Naive thymus-derived CD8-positive, alpha-beta T cell (primary cell): Measurements from ENCODE around the gene BNIP5. TPM values are rescaled to one million over a fixed set of nuclear protein-coding genes. Genes with fewer than 3 reads are reported as not detected.

Experiments used
- ATAC-seq, 2 donors: fragments of 150-1000 bp; cut with Tn5 transposase in 1 of 2; sonication (Bioruptor Pico), chemical (Tn5 transposase) in 1 of 2; 1 replicate in 1 of 2; 2 replicates in 1 of 2; pipeline ENCODE4 v1.10.0; 2021; ENCODE audit warnings: mild to moderate bottlenecking in 2 of 2, moderate library complexity in 2 of 2
- POLR2A ChIA-PET: fragments of 350-600 bp; sonication (Branson Sonifier 250); formaldehyde crosslinking; loops from one replicate; lab custom pipeline; 2021; ENCODE audit warnings: antibody characterized with exemption; lab: Charles Lee
- DNase-seq, 10 donors: peaks; one replicate each; pipeline versions ENCODE4 v3.0.0 to v3.0.0-alpha.2; 2020 to 2022
- H3K27ac Mint-ChIP-seq, 10 donors: one replicate each; pipeline ENCODE4 v1.8.0; 2020 to 2022; ENCODE audit warnings: mild to moderate bottlenecking in 10 of 10, mixed read lengths in 10 of 10, moderate library complexity in 4 of 10, inconsistent platforms in 1 of 10
- H3K27me3 Mint-ChIP-seq, 5 donors: one replicate each; pipeline ENCODE4 v1.8.0; 2021 to 2022; ENCODE audit warnings: mixed read lengths in 5 of 5
- H3K36me3 Mint-ChIP-seq, 3 donors: one replicate each; pipeline ENCODE4 v1.8.0; 2020 to 2022; ENCODE audit warnings: mixed read lengths in 3 of 3, mild to moderate bottlenecking in 2 of 3, inconsistent platforms in 1 of 3
- H3K4me1 Mint-ChIP-seq, 4 donors: one replicate each; pipeline ENCODE4 v1.8.0; 2021 to 2022; ENCODE audit warnings: mixed read lengths in 4 of 4
- H3K4me3 Mint-ChIP-seq, 10 donors: one replicate each; pipeline ENCODE4 v1.8.0; 2020 to 2022; ENCODE audit warnings: mild to moderate bottlenecking in 10 of 10, mixed read lengths in 10 of 10, moderate library complexity in 6 of 10, inconsistent platforms in 1 of 10
- H3K9me3 Mint-ChIP-seq, 9 donors: one replicate each; pipeline ENCODE4 v1.8.0; 2020 to 2022; ENCODE audit warnings: mixed read lengths in 9 of 9, mild to moderate bottlenecking in 3 of 9, inconsistent platforms in 1 of 9, moderate library complexity in 1 of 9
- polyA plus RNA-seq, 3 donors: library from polyadenylated mRNA; unstranded; fragments of 300-500 nt; fragmentation: Illumina TruSeq; gene quantifications; one replicate each; pipeline ENCODE4 v1.2.3, GENCODE V29; 2021
- total RNA-seq, 8 experiments: library from RNA in 2 of 8; stranded (reverse) in 2 of 8; gene quantifications; one replicate each; pipeline ENCODE4 v1.2.3 and lab custom pipeline; 2021 to 2026

BNIP5 gene
- total and polyA plus RNA-seq, 5 experiments from 2014 or later = not detected

DNA sequence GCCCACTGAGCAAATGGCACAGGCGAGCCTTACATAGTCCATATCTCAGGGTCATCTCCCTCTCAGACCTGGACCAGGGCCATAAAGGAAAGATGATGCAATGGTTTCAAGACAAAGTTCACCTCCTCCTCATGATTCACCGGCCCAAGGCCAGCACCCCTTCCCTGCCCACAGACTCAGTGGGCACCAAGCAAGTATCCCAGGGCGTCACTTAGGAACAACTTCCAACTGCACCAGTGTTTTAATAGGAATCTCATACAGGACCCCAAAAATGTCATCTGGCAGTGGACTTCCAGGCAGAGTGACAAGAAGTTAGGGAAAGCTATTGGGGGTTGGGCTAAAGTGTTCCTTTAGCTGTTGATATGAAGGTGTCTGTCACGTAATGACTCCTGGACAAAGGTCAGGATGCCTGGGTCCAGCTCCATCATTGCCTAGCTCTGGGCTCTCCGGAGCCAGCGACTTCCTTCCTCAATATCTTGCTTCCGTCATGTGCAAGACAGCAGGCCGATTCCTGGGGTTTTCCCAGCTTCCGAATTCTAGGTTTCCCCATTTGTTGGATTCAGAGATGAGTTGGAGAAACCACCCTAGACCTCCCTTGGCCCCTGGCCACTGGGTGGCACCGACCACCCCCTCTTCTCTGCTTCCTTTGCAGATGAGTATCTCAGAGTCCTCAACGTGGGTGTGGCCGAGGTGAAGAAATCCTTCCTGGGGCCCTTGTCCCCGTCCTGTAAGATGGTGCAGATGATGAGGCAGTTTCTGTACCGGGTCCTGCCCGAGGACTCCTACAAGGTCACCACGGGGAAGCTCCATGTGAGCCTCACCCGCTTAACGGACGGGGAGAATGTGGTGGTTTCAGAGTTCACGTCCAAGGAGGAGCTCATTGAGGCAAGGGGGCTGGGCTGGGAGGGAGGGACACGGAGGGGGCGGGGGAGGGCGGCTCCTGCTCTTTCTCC is 45.7 kb downstream of the BNIP5 start:
- Mint-ChIP-seq H3K9me3 (no peaks in the 10 kb centered on the region), H3K4me3 (peak overlapping the region in 1 of 10 donors; percentile 7), H3K4me1 (peaks cover 6 to 12% (median 8%) of the 10 kb centered on the region in 4 donors), H3K27me3 (peaks cover under 1 to 7% (median 3%) of the 10 kb centered on the region in 5 donors), H3K36me3 (no peaks in the 10 kb centered on the region), H3K27ac (no peak overlapping the region)
- POLR2A ChIA-PET = interaction anchor here (0.5 kb wide), 1 partner anchor 293 kb away, joined by 4 read pairs; no protein-coding TSS in a partner anchor
- ATAC-seq = no peak
- no peak for DNase-seq

DNA sequence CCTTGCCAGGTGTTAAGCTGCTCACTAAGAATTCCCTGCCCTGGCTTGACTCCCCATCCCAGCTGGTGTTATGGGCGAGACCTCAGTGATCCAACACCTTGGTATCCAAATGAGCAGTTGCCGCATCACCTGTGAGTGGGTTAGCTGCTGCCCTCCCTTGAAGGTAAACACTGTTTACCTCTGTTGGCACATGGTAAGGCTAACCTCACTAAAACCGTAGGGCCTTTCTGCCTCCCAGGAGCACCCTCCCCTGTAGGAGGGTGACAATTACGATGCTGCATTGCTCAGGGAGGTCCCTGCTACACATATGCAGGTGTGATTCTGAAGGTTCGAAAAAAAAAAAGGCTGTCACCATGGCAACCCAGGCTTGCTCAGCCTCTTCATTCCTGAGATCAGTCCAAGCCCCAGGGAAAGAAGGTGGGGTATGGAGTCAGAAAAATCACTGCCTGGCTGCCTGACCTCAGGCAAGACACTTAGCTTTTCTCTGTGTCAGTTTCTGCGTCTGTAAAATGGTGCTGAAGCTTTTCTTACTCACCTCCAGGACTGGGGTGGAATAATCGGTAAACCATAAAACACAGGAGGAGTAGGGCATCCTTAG is 47.3 kb downstream of the BNIP5 start:
- Mint-ChIP-seq H3K4me3 (no peak overlapping the region), H3K9me3 (no peaks in the 10 kb centered on the region), H3K36me3 (no peaks in the 10 kb centered on the region), H3K27me3 (peaks cover 9 to 20% (median 19%) of the 10 kb centered on the region in 5 donors), H3K4me1 (peaks cover 8 to 14% (median 9%) of the 10 kb centered on the region in 4 donors), H3K27ac (peak overlapping the region in 1 of 10 donors; percentile 43)
- ATAC-seq (no peak), DNase-seq (no peak)
- POLR2A ChIA-PET = no interaction called here

GRCh38 chr6:36286858-36287257 is 49.8 kb downstream of the BNIP5 start:
- Mint-ChIP-seq H3K27me3 (peaks cover 21 to 39% (median 30%) of the 10 kb centered on the region in 5 donors), H3K4me3 (no peak overlapping the region), H3K27ac (peak overlapping the region in 1 of 10 donors; percentile 39), H3K9me3 (no peaks in the 10 kb centered on the region), H3K36me3 (no peaks in the 10 kb centered on the region), H3K4me1 (peaks cover 6 to 14% (median 9%) of the 10 kb centered on the region in 4 donors)
- ATAC-seq (no peak), DNase-seq (no peak)
- POLR2A ChIA-PET = no interaction called here

DNA sequence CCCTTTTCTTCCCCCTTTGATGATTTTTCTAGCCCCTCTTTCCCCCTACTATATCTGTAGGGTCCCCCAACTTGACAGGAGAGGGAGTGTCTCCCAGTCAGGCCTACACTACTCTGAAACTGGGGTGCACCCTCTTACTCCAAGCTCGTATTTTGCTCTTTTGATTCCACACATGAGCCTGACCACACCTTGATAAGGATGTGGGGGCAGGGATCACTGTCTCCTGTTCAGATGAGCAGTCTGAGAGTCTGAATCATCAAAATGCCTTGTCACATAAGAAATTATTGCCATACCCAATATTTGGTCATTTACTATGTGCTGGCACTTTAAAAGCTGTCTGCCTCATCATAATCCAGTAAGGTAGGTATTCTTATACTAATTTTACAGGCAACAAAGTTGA is 50.9 kb downstream of the BNIP5 start:
- Mint-ChIP-seq H3K4me3 (no peak overlapping the region), H3K9me3 (no peaks in the 10 kb centered on the region), H3K27ac (no peak overlapping the region), H3K36me3 (no peaks in the 10 kb centered on the region), H3K27me3 (peaks cover 25 to 46% (median 38%) of the 10 kb centered on the region in 5 donors), H3K4me1 (peaks cover 6 to 14% (median 9%) of the 10 kb centered on the region in 4 donors)
- DNase-seq = no peak
- POLR2A ChIA-PET = no interaction called here
- no peak for ATAC-seq

GRCh38 chr6:36285187-36285671 is 51.5 kb downstream of the BNIP5 start:
- POLR2A ChIA-PET = no interaction called here
- no peaks in the 10 kb centered on the region for H3K36me3 Mint-ChIP-seq
- no peaks in the 10 kb centered on the region for H3K9me3 Mint-ChIP-seq
- H3K4me1 Mint-ChIP-seq = peaks cover 6 to 13% (median 9%) of the 10 kb centered on the region in 4 donors
- H3K27me3 Mint-ChIP-seq = peaks cover 25 to 46% (median 38%) of the 10 kb centered on the region in 5 donors
- H3K4me3 Mint-ChIP-seq = no peak overlapping the region
- peak in 1 of 2 donors; percentile 25 for ATAC-seq
- DNase-seq = no peak
- H3K27ac Mint-ChIP-seq = no peak overlapping the region

GRCh38 chr6:36284359-36284758 is 52.3 kb downstream of the BNIP5 start:
- H3K9me3 Mint-ChIP-seq = no peaks in the 10 kb centered on the region
- peaks cover 6 to 13% (median 9%) of the 10 kb centered on the region in 4 donors for H3K4me1 Mint-ChIP-seq
- no peaks in the 10 kb centered on the region for H3K36me3 Mint-ChIP-seq
- H3K4me3 Mint-ChIP-seq = no peak overlapping the region
- no peak for DNase-seq
- POLR2A ChIA-PET = no interaction called here
- no peak overlapping the region for H3K27ac Mint-ChIP-seq
- H3K27me3 Mint-ChIP-seq = peaks cover 25 to 46% (median 42%) of the 10 kb centered on the region in 5 donors
- ATAC-seq = no peak

DNA sequence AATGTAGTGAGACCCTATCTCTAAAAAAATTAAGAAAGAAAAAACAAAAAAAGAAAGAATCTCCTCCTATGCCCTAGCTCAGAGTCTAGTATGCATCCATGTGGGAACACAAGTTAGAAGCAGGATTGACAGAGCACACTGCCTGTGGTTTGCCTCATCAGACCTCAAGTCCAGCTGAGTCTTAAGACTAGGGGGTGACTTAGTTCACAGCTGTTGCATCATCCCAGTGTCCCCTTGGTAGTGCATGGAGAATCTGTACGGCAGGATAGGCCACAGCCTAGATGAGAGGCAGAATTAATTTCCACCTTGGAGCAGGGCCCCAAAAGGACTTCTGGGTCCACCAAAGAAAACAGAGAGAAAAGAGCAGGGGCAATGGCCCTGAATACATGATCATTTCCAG is 53.1 kb downstream of the BNIP5 start:
- H3K27me3 Mint-ChIP-seq = peaks cover 27 to 47% (median 46%) of the 10 kb centered on the region in 5 donors
- no peaks in the 10 kb centered on the region for H3K9me3 Mint-ChIP-seq

DNA sequence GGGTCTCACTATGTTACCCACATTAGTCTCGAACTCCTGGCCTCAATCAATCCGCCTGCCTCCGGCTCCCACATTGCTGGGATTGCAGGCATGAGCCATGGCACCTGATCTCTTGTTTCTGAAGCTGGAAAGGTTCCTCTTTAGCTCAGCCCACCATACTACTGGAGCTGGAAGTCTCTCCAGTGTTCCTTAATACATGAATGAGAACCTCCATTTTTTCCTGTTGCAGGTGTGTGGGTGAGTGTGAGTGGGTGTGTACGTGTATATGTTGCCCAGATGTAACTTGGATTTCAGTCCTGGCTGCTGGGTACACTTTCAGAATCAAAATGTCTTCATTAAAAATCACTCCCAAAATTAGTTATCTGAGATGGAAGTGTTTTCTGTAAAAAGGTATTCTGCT is 55.7 kb downstream of the BNIP5 start:
- no peaks in the 10 kb centered on the region for H3K9me3 Mint-ChIP-seq
- ATAC-seq (no peak), DNase-seq (no peak)
- peaks cover 0 to 6% (median 2%) of the 10 kb centered on the region in 4 donors for H3K4me1 Mint-ChIP-seq
- H3K27me3 Mint-ChIP-seq = peaks cover 26 to 49% (median 44%) of the 10 kb centered on the region in 5 donors
- H3K4me3 Mint-ChIP-seq = no peak overlapping the region
- no peak overlapping the region for H3K27ac Mint-ChIP-seq
- POLR2A ChIA-PET = no interaction called here
- H3K36me3 Mint-ChIP-seq = no peaks in the 10 kb centered on the region

More for the DNA sequence above, 53.1 kb downstream of the BNIP5 start:
- DNase-seq = no peak
- POLR2A ChIA-PET = no interaction called here
- Mint-ChIP-seq H3K4me1 (peaks cover 6 to 13% (median 9%) of the 10 kb centered on the region in 4 donors), H3K36me3 (no peaks in the 10 kb centered on the region), H3K27ac (no peak overlapping the region), H3K4me3 (no peak overlapping the region)
- ATAC-seq = no peak

DNA sequence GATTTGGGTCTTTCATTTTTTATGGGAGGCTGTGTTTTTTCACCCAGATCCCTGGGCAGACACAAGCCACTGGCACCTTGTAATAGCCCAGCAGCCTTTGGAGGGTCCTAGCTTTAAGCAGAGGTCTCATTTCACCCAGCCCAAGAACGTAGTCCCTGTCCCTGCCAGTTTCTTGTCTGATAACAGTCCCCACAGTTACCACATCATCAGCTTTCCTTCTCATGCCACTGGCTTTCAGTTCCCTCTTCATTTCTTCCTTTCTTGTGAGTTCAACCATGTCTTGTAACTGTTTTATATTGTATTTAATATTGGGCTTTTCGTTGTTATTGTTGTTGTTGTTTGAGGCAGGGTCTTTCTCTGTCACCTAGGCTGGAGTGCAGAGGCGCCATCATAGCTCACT is 56.2 kb downstream of the BNIP5 start:
- no peak for ATAC-seq
- no peaks in the 10 kb centered on the region for H3K36me3 Mint-ChIP-seq
- POLR2A ChIA-PET = no interaction called here
- no peaks in the 10 kb centered on the region for H3K9me3 Mint-ChIP-seq
- no peak for DNase-seq
- no peak overlapping the region for H3K27ac Mint-ChIP-seq
- H3K4me3 Mint-ChIP-seq = no peak overlapping the region
- peaks cover 21 to 44% (median 38%) of the 10 kb centered on the region in 5 donors for H3K27me3 Mint-ChIP-seq
- H3K4me1 Mint-ChIP-seq = peaks cover 0 to 3% (median 1%) of the 10 kb centered on the region in 4 donors

- Mint-ChIP-seq H3K4me3 (no peak overlapping the region), H3K36me3 (no peaks in the 10 kb centered on the region), H3K27me3 (peaks cover 10 to 31% (median 16%) of the 10 kb centered on the region in 5 donors), H3K4me1 (peaks cover 0 to 2% (median 0%) of the 10 kb centered on the region in 4 donors), H3K27ac (no peak overlapping the region), H3K9me3 (no peaks in the 10 kb centered on the region)
- POLR2A ChIA-PET = no interaction called here
- DNase-seq (no peak), ATAC-seq (no peak)
These were observed 58.7 kb downstream of the BNIP5 start for GRCh38 chr6:36277946-36278470.

- H3K27me3 Mint-ChIP-seq = peaks cover 10 to 32% (median 17%) of the 10 kb centered on the region in 5 donors
- H3K27ac Mint-ChIP-seq = peak overlapping the region in 1 of 10 donors; percentile 4
- H3K9me3 Mint-ChIP-seq = no peaks in the 10 kb centered on the region
- no peak overlapping the region for H3K4me3 Mint-ChIP-seq
- H3K36me3 Mint-ChIP-seq = no peaks in the 10 kb centered on the region
- ATAC-seq (no peak), DNase-seq (no peak)
- peaks cover 0 to 2% (median 0%) of the 10 kb centered on the region in 4 donors for H3K4me1 Mint-ChIP-seq
- POLR2A ChIA-PET = no interaction called here
These were observed 59.8 kb downstream of the BNIP5 start for GRCh38 chr6:36276581-36277536.
